HepG2 (cell line): ENCODE results near the gene DHX16. TPM values are rescaled to one million over a fixed set of nuclear protein-coding genes. Genes with fewer than 3 reads are reported as not detected.

Source experiments
- ATF1 ChIP-seq: IDR thresholded peaks from 2 replicates; pipeline ENCODE4 v1.6.1; 2016; ENCODE audit warnings: mild to moderate bottlenecking, control low read depth
- ELF3 ChIP-seq: IDR thresholded peaks from 2 replicates; pipeline ENCODE4 v1.6.1; 2016; ENCODE audit warnings: missing genetic modification reagents, missing compliant biosample characterization
- HOXA5 ChIP-seq: sonication (generic); formaldehyde crosslinking; IDR thresholded peaks from 2 replicates; pipeline ENCODE4 v1.4.0; 2020; ENCODE audit warnings: missing genetic modification reagents
- HOXD1 ChIP-seq: sonication (generic); formaldehyde crosslinking; IDR thresholded peaks from 2 replicates; pipeline ENCODE4 v1.5.0; 2020; ENCODE audit warnings: missing genetic modification reagents
- NFRKB ChIP-seq: fragments of 450-650 bp; IDR thresholded peaks from 2 replicates; pipeline ENCODE4 v1.6.1; 2017
- ONECUT2 ChIP-seq: sonication (generic); formaldehyde crosslinking; IDR thresholded peaks from 2 replicates; pipeline ENCODE4 v1.4.0; 2020; ENCODE audit warnings: missing genetic modification reagents
- REL ChIP-seq: sonication (generic); formaldehyde crosslinking; conservative IDR thresholded peaks from 2 replicates; pipeline ENCODE4 v1.8.0; 2022; ENCODE audit warnings: mild to moderate bottlenecking, missing genetic modification reagents, moderate library complexity
- RXRA ChIP-seq: sonication (generic); formaldehyde crosslinking; IDR thresholded peaks from 2 replicates; pipeline ENCODE4 v1.5.1; 2020; ENCODE audit warnings: missing genetic modification reagents
- SETDB1 ChIP-seq: sonication (generic); formaldehyde crosslinking; IDR thresholded peaks from 2 replicates; pipeline ENCODE4 v1.5.1; 2020; ENCODE audit warnings: missing genetic modification reagents, mild to moderate bottlenecking, borderline replicate concordance
- SUZ12 ChIP-seq: fragments of 150-350 bp; IDR thresholded peaks from 2 replicates; pipeline ENCODE4 v1.6.1; 2014; ENCODE audit warnings: low read depth, low read length
- XBP1 ChIP-seq: sonication (generic); formaldehyde crosslinking; IDR thresholded peaks from 2 replicates; pipeline ENCODE4 v1.5.0; 2020; ENCODE audit warnings: missing genetic modification reagents
- ZFP37 ChIP-seq: sonication (generic); formaldehyde crosslinking; IDR thresholded peaks from 2 replicates; pipeline ENCODE4 v1.4.0; 2020; ENCODE audit warnings: missing genetic modification reagents, borderline replicate concordance
- ZMAT3 ChIP-seq: sonication (generic); formaldehyde crosslinking; conservative IDR thresholded peaks from 2 replicates; pipeline ENCODE4 v1.7.0; 2021; ENCODE audit warnings: missing genetic modification reagents
- ZNF138 ChIP-seq: sonication (generic); formaldehyde crosslinking; IDR thresholded peaks from 2 replicates; pipeline ENCODE4 v1.5.0; 2020; ENCODE audit warnings: mild to moderate bottlenecking, low read depth, missing genetic modification reagents
- ZNF30 ChIP-seq: sonication (generic); formaldehyde crosslinking; IDR thresholded peaks from 2 replicates; pipeline ENCODE4 v1.5.0; 2020; ENCODE audit warnings: mild to moderate bottlenecking, missing genetic modification reagents
- ZNF329 ChIP-seq: sonication (generic); formaldehyde crosslinking; IDR thresholded peaks from 2 replicates; pipeline ENCODE4 v1.9.0; 2021; ENCODE audit warnings: low read depth, mild to moderate bottlenecking, missing genetic modification reagents
- ZNF672 ChIP-seq: sonication (generic); formaldehyde crosslinking; IDR thresholded peaks from 2 replicates; pipeline ENCODE4 v1.8.1; 2022; ENCODE audit warnings: missing genetic modification reagents
- ZNF749 ChIP-seq: sonication (generic); formaldehyde crosslinking; IDR thresholded peaks from 2 replicates; pipeline ENCODE4 v1.8.0; 2022; ENCODE audit warnings: mild to moderate bottlenecking, missing genetic modification reagents, moderate library complexity, borderline replicate concordance
- ZNF788 ChIP-seq: sonication (generic); formaldehyde crosslinking; IDR thresholded peaks from 2 replicates; pipeline ENCODE4 v1.5.0; 2020; ENCODE audit warnings: mild to moderate bottlenecking, missing genetic modification reagents, borderline replicate concordance
- ZSCAN21 ChIP-seq: sonication (generic); formaldehyde crosslinking; IDR thresholded peaks from 2 replicates; pipeline ENCODE4 v1.8.0; 2022; ENCODE audit warnings: mild to moderate bottlenecking, missing genetic modification reagents, moderate library complexity, borderline replicate concordance
- polyA plus RNA-seq, 8 experiments: library from polyadenylated mRNA; depleted of rRNA in 3 of 8; stranded (reverse) in 7 of 8; unstranded in 1 of 8; fragments of >200 nt; fragmentation: Illumina TruSeq in 4 of 8; extraction: Trizol in 4 of 8; gene quantifications; 2 replicates each; pipeline versions ENCODE4 v1.2.1 to v1.2.3, GENCODE V29; 2011 to 2016; ENCODE audit warnings: low read depth in 4 of 8, missing spikeins in 1 of 8, mixed read lengths in 1 of 8; ENCODE audit not compliant: insufficient read depth in 1 of 8
- total RNA-seq, 5 experiments: library from RNA; depleted of rRNA; stranded (reverse); fragments of >200 nt; fragmentation: Illumina TruSeq; extraction: Trizol; gene quantifications; 2 replicates each; pipeline ENCODE4 v1.2.3, GENCODE V29; 2016; ENCODE audit warnings: low read depth in 1 of 5
- TF ChIP-seq, protein P1 (sequence below): sonication (generic); formaldehyde crosslinking; IDR thresholded peaks from 2 replicates; pipeline ENCODE4 v1.5.0; 2020; ENCODE audit warnings: missing genetic modification reagents
- TF ChIP-seq, protein P2 (sequence below): sonication (generic); formaldehyde crosslinking; IDR thresholded peaks from 2 replicates; pipeline ENCODE4 v1.9.0; 2021; ENCODE audit warnings: missing genetic modification reagents, mild to moderate bottlenecking, borderline replicate concordance
- TF ChIP-seq, protein P3 (sequence below): IDR thresholded peaks from 2 replicates; pipeline ENCODE4 v1.6.1; 2018; ENCODE audit warnings: missing genetic modification reagents
- TF ChIP-seq, protein P4 (sequence below): sonication (generic); formaldehyde crosslinking; IDR thresholded peaks from 2 replicates; pipeline ENCODE4 v1.4.0; 2020; ENCODE audit warnings: missing genetic modification reagents, borderline replicate concordance

Gene DHX16
- total and polyA plus RNA-seq, 2 of the 13 experiments (the other 11 are each of a cell fraction or from before 2014, with no cell fraction given) = 57.0 to 58.5 TPM

DNA sequence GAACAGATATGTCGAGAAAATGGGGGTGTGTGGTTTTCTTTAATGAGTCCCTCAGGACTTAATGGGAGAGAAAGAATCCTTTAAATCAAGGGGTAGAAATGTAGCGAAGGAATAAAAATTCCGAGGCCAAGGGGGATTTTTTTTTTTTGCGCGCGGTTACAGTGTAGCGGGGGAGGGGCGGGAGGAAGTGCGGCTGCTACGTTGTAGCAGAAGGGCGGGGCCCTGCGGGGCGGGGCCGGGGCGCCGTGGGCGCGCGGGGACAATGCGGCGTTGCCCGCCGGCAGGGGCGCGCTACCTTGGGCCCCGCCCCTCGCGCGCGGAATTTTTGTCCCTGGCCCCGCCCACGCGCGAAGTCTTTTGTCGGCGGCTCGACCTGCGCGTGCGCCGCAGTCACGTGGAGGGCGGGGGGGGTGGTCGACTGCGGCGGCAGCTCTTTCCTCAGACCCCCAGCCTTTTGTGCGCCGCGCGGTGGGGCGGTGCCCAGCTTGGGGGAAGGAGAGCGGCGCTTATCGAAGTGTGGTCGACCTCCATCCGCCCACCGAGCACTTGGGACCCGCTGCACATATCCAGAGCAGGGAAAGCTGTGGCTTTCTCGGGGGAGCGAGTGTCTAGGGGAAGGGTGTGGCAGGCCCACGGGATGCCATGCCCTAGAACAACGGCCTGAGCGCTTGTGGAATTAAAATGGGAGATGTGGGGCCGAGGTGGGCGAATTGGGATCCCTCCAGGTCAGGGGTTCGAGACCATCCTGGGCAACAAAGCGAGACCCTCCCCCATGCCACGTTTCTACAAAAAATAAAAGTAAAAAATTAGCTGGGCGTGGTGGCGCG is 48.6 kb upstream of the DHX16 start (continued):
- TF ChIP-seq XBP1 (no peak), ZFP37 (CRISPR knock-in tag) (peak; percentile 24; the same call in 1 of the 2 replicates), HOXD1 (CRISPR knock-in tag) (peak; percentile 75; the same call in 1 of the 2 replicates), NFRKB (no peak), RXRA (peak; percentile 74), SETDB1 (CRISPR knock-in tag) (no peak), ZSCAN21 (CRISPR knock-in tag) (no peak), REL (no peak), SUZ12 (no peak), ZNF672 (no peak), HOXA5 (CRISPR knock-in tag) (peak; percentile 31; the same call in 1 of the 2 replicates), ATF1 (no peak), ZNF138 (CRISPR knock-in tag) (peak; percentile 52; the same call in 1 of the 2 replicates), ZNF788 (peak; percentile 79), ELF3 (CRISPR knock-in tag) (no peak), ZNF329 (CRISPR knock-in tag) (0 out of 2 replicates have a peak, but pooled peaks have one; percentile 60), ZMAT3 (CRISPR knock-in tag) (no peak), ONECUT2 (CRISPR knock-in tag) (no peak), ZNF749 (CRISPR knock-in tag) (no peak), ZNF30 (CRISPR knock-in tag) (no peak)
- TF ChIP-seq, protein P1, sequence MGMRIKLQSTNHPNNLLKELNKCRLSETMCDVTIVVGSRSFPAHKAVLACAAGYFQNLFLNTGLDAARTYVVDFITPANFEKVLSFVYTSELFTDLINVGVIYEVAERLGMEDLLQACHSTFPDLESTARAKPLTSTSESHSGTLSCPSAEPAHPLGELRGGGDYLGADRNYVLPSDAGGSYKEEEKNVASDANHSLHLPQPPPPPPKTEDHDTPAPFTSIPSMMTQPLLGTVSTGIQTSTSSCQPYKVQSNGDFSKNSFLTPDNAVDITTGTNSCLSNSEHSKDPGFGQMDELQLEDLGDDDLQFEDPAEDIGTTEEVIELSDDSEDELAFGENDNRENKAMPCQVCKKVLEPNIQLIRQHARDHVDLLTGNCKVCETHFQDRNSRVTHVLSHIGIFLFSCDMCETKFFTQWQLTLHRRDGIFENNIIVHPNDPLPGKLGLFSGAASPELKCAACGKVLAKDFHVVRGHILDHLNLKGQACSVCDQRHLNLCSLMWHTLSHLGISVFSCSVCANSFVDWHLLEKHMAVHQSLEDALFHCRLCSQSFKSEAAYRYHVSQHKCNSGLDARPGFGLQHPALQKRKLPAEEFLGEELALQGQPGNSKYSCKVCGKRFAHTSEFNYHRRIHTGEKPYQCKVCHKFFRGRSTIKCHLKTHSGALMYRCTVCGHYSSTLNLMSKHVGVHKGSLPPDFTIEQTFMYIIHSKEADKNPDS (CRISPR knock-in tag) = peak; percentile 24; the same call in 1 of the 2 replicates
- TF ChIP-seq, protein P2, sequence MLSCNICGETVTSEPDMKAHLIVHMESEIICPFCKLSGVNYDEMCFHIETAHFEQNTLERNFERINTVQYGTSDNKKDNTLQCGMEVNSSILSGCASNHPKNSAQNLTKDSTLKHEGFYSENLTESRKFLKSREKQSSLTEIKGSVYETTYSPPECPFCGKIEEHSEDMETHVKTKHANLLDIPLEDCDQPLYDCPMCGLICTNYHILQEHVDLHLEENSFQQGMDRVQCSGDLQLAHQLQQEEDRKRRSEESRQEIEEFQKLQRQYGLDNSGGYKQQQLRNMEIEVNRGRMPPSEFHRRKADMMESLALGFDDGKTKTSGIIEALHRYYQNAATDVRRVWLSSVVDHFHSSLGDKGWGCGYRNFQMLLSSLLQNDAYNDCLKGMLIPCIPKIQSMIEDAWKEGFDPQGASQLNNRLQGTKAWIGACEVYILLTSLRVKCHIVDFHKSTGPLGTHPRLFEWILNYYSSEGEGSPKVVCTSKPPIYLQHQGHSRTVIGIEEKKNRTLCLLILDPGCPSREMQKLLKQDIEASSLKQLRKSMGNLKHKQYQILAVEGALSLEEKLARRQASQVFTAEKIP = no peak
- TF ChIP-seq, protein P3, sequence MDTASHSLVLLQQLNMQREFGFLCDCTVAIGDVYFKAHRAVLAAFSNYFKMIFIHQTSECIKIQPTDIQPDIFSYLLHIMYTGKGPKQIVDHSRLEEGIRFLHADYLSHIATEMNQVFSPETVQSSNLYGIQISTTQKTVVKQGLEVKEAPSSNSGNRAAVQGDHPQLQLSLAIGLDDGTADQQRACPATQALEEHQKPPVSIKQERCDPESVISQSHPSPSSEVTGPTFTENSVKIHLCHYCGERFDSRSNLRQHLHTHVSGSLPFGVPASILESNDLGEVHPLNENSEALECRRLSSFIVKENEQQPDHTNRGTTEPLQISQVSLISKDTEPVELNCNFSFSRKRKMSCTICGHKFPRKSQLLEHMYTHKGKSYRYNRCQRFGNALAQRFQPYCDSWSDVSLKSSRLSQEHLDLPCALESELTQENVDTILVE = no peak
- TF ChIP-seq, protein P4, sequence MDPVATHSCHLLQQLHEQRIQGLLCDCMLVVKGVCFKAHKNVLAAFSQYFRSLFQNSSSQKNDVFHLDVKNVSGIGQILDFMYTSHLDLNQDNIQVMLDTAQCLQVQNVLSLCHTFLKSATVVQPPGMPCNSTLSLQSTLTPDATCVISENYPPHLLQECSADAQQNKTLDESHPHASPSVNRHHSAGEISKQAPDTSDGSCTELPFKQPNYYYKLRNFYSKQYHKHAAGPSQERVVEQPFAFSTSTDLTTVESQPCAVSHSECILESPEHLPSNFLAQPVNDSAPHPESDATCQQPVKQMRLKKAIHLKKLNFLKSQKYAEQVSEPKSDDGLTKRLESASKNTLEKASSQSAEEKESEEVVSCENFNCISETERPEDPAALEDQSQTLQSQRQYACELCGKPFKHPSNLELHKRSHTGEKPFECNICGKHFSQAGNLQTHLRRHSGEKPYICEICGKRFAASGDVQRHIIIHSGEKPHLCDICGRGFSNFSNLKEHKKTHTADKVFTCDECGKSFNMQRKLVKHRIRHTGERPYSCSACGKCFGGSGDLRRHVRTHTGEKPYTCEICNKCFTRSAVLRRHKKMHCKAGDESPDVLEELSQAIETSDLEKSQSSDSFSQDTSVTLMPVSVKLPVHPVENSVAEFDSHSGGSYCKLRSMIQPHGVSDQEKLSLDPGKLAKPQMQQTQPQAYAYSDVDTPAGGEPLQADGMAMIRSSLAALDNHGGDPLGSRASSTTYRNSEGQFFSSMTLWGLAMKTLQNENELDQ (CRISPR knock-in tag) = no peak
